Stimulated activated CD4-positive, alpha-beta T cell treated with anti-CD3 and anti-CD28 coated beads, Interleukin-1b, Interleukin-23, amount 100 ng/mL, for 4 hours (primary cell): ENCODE data around the gene WAC.
"Not testable (repeated sequence)": the region's sequence is repeated elsewhere in the genome, so short reads cannot be mapped to it uniquely, and the experiment has no call there.

Source experiments
- DNase-seq, 2 donors: peaks; one replicate each; pipeline ENCODE4 v3.0.0-alpha.2; 2020; ENCODE audit warnings: low read depth in 2 of 2

WAC gene, protein sequence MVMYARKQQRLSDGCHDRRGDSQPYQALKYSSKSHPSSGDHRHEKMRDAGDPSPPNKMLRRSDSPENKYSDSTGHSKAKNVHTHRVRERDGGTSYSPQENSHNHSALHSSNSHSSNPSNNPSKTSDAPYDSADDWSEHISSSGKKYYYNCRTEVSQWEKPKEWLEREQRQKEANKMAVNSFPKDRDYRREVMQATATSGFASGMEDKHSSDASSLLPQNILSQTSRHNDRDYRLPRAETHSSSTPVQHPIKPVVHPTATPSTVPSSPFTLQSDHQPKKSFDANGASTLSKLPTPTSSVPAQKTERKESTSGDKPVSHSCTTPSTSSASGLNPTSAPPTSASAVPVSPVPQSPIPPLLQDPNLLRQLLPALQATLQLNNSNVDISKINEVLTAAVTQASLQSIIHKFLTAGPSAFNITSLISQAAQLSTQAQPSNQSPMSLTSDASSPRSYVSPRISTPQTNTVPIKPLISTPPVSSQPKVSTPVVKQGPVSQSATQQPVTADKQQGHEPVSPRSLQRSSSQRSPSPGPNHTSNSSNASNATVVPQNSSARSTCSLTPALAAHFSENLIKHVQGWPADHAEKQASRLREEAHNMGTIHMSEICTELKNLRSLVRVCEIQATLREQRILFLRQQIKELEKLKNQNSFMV

DNA sequence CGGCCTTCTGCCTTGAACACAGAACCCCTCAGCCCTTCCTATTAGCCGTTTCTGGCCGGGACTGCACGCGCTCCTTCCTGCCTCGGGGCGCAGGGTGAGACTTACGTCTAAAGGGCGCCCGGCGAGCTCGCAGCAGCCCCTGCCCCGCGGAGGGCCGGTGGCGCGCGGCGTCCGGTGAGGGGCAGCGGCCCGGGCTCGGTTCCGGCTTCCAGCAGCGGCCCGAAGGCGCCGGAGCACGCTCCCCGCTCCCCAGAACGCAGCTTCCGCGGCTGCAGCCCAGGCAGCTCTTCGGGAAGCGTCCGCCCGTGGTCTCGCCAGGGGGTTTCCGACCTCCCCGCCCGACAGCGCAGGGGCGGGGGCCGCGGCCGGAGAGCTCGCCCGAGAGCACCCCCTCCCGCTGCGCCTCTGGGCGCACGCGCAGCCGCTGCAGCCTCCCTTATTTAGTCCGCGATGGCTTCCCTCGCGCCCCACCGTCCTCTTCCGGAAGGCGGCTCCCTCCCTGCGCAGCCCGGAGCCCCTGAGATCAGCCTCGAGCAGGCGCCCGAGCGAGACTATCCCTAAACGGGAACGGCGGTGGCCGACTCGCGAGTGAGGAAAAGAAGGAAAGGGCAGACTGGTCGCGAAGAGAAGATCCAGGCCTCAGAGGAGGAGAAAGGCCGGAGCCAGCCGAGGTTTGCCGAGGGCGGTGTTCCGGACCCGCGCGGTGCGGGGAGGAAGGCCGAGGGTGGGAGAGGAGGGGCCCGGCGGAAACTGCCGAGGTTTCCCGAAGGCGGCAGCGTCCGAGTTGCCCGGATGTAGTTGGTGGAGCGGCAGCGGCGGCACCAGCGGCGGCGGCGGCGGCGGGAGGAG is at the start of gene WAC:
Gene WAC (plus strand): TSS at position 782 of the 849 bp plus-strand sequence. CDS start 462 bp downstream, outside the sequence.
- DNase-seq = peak; percentile 96 to 97

DNA sequence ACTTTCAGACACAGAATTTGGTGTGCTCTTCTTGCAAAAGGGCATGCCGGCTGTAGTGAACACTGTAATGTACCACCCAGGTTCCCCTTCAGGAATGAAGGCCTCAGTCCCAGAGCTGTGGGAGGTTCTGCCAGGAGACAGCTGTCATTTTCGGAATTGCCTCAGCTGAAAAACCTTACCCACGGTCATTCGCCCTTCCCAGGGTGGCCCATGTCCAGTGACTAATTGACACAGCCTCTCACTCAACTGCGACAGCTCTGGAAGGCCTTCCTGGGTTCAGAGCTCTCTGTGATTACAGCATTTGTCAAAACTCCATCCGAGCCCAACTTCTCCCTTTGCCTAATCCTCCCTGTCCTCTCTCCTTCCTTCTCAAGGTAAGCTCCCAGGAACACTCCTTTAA is 43.7 kb upstream of the WAC start:
- no peak for DNase-seq

DNA sequence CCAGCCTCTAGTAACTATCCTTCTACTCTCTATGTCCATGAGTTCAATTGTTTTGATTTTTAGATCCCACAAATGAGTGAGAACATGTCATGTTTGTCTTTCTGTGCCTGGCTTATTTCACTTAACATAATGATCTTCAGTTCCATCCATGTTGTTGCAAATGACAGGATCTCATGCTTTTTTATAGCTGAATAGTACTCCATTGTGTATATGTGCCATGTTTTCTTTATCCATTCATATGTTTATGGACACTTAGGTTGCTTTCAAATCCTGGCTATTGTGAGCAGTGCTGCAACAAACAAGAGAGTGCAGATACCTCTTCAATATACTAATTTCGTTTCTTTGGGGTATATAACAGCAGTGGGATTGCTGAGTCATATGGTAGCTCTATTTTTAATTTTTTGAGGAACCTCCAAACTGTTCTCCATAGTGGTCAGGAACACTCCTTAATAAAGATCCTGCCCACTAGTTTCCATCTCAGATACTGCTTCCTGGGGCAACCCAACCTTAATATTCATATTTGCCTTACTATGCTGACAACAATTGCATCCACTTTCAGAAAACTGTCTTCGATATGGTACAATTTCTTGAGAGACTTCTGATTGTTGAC is 42.6 kb upstream of the WAC start:
- not testable (repeated sequence) for DNase-seq

DNA sequence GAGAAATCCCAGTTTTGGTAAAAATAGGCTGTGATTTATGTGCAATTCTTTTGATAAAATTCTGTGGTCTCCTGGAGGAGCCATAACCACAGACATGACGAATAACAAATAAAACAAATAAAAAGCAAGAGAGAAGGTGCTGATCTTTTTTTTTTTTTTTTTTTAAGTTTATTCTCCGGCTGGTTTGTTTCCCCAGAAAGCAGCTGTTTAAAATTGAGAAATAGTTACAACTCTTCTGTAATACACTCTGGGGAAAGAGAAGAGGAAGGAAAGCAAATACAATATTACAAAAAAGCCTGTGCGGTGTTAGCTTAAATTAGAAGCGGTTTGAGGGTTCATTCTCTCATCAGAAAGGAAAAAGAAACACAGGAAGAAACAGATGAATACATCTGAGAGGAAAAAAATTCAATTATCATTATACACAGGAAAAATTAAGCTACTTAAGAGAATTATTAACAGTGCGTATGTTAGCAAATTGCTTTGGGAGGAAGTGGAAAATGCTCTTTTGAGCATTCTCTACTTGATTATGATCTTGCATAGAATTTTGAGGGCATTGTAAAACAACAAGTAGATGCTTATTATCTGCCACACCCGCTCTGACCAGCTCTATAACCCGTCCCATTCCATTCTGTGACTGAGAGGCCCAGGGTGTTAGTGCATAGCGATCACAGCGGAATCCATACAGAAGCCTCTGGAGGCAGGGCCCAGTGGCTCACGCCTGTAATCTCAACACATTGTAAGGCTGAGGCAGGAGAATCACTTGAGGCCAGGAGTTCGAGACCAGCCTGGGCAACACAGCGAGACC is 40.6 kb upstream of the WAC start:
- no peak for DNase-seq

DNA sequence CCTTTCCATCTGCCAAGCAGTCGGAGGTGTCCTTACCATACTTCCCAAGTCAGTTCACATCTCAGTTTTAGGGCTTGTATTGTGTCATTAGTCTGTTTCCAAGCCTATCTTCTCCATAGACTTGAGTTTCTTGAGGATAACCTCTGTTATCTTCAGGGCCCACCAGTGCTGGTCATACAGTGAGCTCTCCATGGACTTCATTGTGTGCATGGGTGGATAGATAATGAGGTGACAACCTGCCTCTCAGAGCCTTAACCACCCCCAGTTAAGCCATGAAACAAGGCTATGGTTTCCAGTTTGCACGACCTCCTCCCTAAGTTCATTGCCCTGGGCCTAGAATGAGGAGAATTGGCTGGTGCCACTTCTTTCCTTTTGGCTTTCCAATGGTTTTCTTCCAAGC is 38.5 kb upstream of the WAC start:
- DNase-seq = no peak

DNA sequence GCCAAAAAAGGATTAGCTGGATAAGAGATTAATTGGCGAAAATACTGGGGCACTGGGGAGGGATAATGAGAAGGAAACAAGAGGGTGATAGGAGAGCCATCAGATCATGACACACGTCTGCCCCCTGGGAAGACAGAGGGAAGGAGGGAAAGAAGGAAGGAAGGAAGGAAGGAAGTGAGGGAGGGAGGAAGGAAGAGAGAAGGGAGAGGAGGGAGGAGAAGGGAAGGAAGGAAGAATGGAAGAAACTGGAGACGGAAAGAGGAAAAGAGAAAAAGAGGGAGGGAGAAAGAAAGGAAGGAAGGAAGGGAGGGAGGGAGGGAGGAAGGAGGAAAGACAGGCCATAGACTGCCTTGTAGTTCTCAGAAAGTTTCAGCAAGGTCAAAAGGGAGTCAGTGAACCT is 37.8 kb upstream of the WAC start:
- DNase-seq = no peak

DNA sequence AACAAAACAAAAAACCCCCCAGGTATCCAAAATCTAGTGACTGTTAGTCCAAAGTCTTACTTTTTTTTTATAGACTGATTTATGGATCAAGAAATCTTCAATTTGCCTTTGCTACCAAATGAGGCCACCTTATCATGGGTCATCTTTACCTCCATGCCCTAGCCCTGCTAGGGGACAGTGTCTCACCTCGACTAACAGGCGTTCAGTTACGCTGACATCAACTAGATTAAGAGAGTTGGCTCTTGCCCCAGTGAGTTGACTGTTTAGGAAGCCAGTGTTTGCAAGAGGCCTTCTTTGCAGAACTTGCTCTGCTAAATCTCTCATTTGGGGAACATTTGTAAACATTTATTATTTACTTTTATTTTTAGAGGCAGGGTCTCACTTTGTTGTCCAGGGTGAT is 36.9 kb upstream of the WAC start:
- DNase-seq = no peak

DNA sequence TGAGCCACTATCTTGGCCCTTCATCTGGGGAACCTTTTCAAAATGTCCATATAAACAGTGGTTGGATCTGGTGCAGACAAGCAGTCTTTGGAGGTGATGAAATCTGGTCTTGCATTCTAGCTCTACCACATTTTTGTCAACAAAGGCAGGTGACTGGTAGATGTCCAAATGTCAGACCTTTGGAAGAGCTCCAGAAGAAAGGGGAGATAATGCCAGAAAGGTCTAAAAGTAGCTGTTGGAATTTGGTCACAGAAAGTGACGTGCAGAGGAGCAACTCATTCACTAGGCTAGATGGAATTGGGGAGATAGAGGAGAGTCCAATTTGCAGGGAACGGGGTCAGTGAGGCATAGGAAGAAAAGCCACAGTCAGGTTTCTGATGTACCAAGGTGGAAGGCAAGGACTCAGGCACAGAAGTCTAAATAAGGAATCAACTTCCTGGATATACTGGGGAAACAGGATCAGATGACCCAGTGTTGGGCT is 36.4 kb upstream of the WAC start:
- no peak for DNase-seq

DNA sequence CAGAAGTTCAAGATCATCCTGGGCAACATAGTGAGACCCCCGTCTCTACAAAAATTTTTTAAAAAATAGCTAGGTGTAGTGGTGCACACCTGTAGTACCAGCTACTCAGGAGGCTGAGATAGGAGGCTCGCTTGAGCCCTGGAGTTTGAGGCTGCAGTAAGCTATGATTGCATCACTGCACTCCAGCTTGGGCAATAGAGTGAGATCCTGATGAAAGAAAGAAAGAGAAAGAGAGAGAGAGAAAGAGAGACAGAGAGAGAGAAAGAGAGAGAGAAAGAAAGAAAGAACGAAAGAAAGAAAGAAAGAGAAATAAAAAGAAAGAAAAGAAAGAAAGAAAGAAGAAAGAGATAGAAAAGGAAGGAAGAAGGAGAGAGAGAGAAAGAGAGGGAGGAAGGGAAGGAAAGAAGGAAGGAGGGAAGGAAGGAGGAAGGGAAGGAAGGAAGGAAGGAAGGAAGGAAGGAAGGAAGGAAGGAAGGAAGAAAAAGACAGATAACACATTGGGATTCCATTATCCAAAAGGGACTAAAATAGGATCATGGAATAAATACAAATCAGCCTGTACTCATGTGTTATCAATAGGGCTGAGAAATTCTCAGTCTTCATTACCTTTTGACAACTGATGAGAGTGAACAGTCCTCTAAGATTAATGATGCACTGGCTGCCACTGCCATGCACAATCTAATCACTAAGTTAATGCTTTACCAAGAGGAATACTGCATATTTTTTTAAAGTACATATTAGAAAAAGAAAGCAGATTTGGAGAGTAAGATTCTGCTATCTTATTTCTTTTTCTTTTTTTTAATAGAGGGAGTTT is 35.4 kb upstream of the WAC start:
- DNase-seq = no peak

DNA sequence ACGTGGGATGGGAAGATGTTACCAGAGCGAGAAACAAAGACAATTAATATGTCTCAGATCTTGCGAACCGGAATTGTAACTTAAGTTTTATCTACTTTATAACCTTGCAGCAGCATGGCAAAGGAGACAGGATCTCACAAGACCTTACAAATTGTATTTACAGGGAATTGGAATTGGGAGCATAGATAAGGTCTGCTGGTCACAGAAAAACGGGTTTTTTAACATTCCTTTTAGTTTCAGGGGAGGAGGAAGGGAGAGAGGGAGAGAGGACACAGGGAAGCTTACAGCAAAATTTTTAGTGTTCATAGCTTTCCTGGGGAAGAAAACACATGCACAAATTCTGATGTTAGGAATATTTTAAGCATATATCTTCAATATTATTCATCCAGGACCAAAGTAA is 32.7 kb upstream of the WAC start:
- DNase-seq = not testable (repeated sequence)

DNA sequence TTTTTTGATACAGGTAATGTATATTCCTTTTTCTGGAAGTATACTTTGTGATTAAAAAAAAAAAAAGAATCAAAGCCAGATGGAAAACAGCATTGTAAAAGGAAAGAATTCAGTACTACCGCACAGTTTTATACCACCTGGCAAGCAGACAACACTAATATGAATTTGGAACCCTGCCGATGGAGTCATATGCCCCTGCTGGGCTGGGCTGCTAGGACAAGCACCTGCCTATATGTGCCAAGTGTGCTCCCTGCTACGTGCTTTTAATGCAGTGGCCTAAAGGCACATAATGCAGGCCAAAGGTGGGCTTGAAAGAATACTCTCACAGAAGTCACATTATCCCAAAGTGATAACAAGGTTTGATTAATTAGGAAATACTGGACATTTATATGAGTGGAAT is 29.8 kb upstream of the WAC start:
- no peak for DNase-seq

DNA sequence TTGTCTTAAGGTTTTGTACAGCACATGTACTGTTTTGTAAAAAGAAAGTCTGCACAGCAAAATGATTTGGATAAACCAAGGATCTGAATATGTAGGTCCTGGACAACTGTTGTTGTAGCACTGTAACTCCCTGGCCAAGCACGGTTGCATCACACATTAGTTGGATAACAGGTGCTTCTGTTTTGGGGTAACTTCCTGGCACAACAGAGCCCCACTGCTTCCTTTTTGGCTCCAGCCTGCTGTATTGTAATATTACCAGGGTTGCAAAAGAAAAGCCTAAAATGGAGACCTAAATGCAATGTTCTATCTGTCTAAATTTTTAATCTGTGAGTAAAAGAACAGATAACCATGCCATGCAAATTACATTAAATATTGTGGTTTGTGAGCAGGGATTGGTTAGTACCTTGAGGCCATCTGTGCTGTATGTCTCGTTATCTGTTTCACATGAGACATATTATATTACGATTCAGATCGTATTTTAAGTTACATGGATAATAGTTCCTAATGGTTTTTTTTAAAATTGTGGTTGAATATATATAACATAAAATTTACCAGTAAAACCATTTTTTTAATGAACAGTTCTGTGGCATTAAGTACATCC is 27.5 kb upstream of the WAC start:
- DNase-seq = no peak

DNA sequence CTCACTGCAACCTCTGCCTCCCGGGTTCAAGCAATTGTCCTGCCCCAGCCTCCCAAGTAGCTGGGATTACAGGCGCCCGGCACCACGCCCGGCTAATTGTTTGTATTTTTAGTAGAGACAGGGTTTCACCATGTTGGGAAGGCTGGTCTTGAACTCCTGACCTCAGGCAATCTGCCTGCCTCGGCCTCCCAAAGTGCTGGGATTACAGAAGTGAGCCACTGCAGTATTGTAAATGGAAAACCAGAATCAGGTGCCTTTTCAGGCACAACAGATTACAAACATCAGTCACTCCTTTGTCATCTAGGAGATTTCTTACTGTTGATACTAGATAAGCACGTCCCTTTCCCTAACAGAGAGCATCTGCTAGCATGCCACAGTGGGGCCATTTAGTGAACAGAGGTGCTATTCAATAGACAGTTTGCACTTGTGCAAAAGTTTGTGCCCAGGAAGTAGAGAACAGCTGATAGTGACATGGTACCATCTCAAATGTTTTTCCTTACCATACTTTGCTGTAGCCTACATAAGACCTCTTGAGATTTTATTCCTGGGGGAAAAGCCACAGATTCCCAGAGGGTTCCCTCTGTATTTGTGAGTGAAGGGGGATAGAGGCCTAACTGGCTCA is 24.5 kb upstream of the WAC start:
- DNase-seq = no peak

DNA sequence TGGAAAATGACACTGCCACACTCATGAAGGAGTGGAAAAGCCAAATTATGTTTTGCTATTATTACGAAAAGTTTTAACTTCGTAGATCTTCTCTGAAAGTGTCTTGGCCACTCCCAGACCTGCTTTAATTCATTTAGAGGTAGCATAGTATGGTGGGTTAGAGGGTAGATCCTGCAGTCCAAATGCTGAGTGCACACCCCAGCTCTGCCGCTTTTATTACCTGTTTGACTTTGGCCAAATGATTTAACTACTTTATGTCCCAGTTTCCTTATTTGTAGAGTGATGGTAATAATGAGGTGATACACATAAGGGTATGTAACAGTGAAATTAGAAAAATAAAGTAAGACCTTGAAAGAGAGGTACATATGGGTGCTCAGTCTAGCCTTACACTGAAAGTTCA is 23.6 kb upstream of the WAC start:
- no peak for DNase-seq

DNA sequence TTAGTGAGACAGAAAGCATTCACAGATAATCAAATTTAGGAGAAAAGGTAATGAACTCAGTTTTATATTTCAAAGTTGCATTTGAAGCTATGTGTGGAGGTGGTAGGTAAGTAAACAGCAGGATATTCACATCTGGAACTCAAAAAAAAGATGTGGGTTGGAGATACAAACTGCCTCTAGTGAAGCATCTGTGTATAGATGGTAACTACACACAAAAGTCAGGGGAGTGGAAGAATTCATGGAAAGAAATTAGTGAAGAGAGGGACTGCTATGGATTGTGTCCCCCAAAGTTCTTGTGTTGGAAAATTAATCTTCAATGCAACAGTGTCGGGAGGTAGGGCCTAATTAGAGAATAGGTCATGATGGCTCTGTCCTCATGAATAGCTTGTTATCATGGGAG is 18.3 kb upstream of the WAC start:
- no peak for DNase-seq

DNA sequence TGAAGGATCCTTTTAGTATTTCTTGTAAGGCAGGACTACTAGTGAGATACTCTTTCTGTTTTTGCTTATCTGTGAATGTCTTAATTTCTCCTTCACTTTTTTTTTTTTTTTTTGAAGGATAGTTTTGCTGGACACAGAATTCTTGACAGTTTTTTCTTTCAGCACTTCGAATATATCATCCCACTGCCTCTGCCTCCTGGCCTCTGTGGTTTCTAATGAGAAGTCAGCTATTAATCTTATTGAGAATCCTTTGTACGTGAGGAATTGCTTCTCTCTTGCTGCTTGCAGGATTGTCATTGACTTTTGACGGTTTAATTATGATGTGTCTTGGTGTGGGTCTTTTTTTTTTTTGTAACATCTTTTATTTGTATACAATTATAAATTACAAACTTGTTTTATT is 12.6 kb upstream of the WAC start:
- DNase-seq = no peak

DNA sequence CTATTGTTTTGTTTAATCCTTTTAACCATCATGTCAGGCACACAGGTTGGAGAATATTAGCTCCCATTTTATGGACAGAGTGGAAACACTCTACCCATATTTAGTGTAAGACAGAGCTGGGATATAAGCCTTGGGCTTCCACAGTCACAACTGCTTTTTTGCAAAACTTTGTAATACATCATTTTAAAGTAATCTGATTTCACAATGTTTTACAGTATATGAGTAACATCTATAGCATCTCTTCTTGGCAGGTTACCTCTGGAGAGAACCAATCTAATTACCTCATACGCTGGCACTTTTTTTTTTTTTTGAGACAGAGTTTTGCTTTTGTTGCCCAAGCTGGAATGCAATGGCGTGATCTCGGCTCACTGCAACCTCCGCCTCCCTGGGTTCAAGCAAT is 12.1 kb upstream of the WAC start:
- not testable (repeated sequence) for DNase-seq

DNA sequence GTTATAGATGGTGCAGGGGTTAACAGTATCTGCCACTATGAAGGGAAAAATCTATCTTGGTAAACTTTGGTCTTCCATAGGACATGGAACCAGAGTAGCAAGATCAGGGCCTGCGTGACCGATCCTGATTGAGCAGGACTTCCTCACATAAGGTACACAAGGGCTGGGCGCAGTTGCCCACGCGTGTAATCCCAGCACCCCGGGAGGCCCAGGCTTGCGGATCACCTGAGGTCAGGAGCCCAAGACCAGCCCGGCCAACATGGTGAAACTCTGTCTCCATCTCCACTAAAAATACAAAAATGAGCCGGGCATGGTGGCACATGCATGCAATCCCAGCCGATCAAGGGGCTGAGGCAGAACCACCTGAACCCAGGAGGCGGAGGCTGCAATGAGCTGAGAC is 11.0 kb upstream of the WAC start:
- not testable (repeated sequence) for DNase-seq

DNA sequence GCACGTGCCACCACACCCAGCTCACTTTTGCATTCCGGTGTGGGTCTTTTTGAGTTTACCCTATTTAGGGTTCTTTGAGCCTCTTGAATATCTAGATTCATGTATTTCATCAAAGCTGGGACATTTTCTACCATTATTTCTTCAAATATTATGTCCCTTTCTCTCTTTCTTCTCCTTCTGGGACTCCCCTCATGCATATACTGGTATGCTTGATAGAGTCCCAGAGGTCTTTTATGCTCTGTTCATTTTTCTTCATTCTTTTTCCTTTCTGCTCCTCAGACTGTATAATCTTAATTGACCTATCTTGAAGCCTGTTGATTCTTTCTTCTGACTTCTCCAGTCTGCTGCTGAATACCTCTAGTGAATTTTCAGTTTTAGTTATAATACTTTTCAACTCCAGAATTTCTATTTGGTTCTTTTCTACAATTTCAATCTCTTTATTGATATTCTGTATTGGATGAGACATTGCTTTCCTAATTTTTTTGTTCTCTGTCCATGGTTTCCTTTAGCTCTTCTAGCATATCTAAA is 9.1 kb upstream of the WAC start:
- DNase-seq = no peak
